IMR-90 (cell line): ENCODE measurements around the gene ADGRA3.

Source experiments
- CEBPB ChIP-seq: IDR thresholded peaks from 2 replicates; pipeline ENCODE4 v1.6.1; 2012; ENCODE audit warnings: low read depth, low read length, improper control_type of control experiment
- CTCF ChIP-seq: conservative IDR thresholded peaks from 2 replicates; pipeline ENCODE4 v1.5.1; 2012; ENCODE audit warnings: mild to moderate bottlenecking, low read depth, low read length, improper control_type of control experiment
- ELK1 ChIP-seq: fragments of 150-350 bp; IDR thresholded peaks from 2 replicates; pipeline ENCODE4 v1.6.1; 2016; ENCODE audit warnings: low read depth, mild to moderate bottlenecking, low read length, moderate library complexity, borderline replicate concordance
- FOS ChIP-seq: fragments of 150-350 bp; IDR thresholded peaks from 2 replicates; pipeline ENCODE4 v1.6.1; 2016; ENCODE audit warnings: low read depth, low read length
- MAFK ChIP-seq: IDR thresholded peaks from 2 replicates; pipeline ENCODE4 v1.6.1; 2012; ENCODE audit warnings: low read depth, low read length, improper control_type of control experiment
- MXI1 ChIP-seq: IDR thresholded peaks from 2 replicates; pipeline ENCODE4 v1.6.1; 2012; ENCODE audit warnings: low read depth, mild to moderate bottlenecking, low read length, moderate library complexity, borderline replicate concordance
- NFE2L2 ChIP-seq: fragments of 150-350 bp; IDR thresholded peaks from 2 replicates; pipeline ENCODE4 v1.6.1; 2016; ENCODE audit warnings: low read depth, mild to moderate bottlenecking, low read length
- POLR2A ChIP-seq: IDR thresholded peaks from 2 replicates; pipeline ENCODE4 v1.6.1; 2012; ENCODE audit warnings: mild to moderate bottlenecking, low read depth, low read length
- RAD21 ChIP-seq: IDR thresholded peaks from 2 replicates; pipeline ENCODE4 v1.6.1; 2012; ENCODE audit warnings: low read length, improper control_type of control experiment
- RCOR1 ChIP-seq: IDR thresholded peaks from 2 replicates; pipeline ENCODE4 v1.6.1; 2012; ENCODE audit warnings: mild to moderate bottlenecking, low read length, improper control_type of control experiment; ENCODE audit not compliant: insufficient replicate concordance
- RFX5 ChIP-seq: IDR thresholded peaks from 2 replicates; pipeline ENCODE4 v1.8.0; 2012; ENCODE audit warnings: low read depth, mild to moderate bottlenecking, low read length, moderate library complexity
- SMC3 ChIP-seq: fragments of 150-350 bp; IDR thresholded peaks from 2 replicates; pipeline ENCODE4 v1.6.1; 2016; ENCODE audit warnings: low read depth, mild to moderate bottlenecking, antibody characterized with exemption, low read length, moderate library complexity
- USF2 ChIP-seq: fragments of 150-350 bp; IDR thresholded peaks from 2 replicates; pipeline ENCODE4 v1.6.1; 2017; ENCODE audit warnings: mild to moderate bottlenecking, antibody characterized with exemption, low read length, low read depth

GRCh38 chr4:22372986-22373385, 142.9 kb downstream of the ADGRA3 start:
- TF ChIP-seq CTCF = no peak
- no peak for TF ChIP-seq USF2
- TF ChIP-seq CEBPB = no peak
- TF ChIP-seq RAD21 = no peak
- TF ChIP-seq RCOR1 = no peak
- no peak for TF ChIP-seq POLR2A
- no peak for TF ChIP-seq MAFK
- TF ChIP-seq RFX5 = no peak
- no peak for TF ChIP-seq MXI1
- TF ChIP-seq NFE2L2 = no peak
- TF ChIP-seq FOS = no peak
- no peak for TF ChIP-seq ELK1
- no peak for TF ChIP-seq SMC3
